ENCODE measurements around the gene GTPBP3.

GTPBP3 gene

DNA sequence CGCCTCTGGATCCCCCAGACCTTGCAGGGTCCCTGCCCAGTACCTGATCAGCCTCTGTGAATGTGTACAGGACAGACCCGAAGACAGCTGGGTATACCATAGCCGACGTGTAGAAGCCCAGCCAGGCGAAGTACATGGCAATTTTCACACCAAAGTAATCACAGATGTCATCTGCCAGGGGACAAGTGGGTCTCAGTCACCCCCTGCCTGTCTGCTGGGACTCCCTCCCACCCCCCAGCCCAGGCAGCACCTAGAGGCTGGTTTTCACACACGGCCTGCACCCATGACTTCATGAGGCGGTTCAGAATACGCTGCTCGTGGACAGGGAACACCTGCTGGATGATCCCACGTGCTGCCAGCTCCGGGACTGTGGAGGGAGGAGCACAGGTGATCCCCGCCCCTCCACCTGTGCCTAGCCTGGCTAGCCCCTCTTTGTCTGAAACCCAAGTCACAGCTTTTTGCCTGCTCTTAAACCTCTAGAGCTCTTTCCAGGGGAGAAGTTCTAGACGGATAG, 6.3 kb upstream of the GTPBP3 start:
- Histone ChIP-seq H3K27me3 (no peaks in the 10 kb centered on the region), H3K27ac (no peak overlapping the region), H3K36me3 (peaks cover 0 to 14% (median 0%) of the 10 kb centered on the region in 3 donors), H3K4me3 (no peak overlapping the region), H3K4me1 (peaks cover 0 to 62% (median 37%) of the 10 kb centered on the region in 4 donors), H3K9me3 (no peaks in the 10 kb centered on the region)
- DNase-seq: no peak
- intact Hi-C loops (cut with DNase I; ENCODE audit: low total_unique reads): no loop called here
- TF ChIP-seq, protein P1, sequence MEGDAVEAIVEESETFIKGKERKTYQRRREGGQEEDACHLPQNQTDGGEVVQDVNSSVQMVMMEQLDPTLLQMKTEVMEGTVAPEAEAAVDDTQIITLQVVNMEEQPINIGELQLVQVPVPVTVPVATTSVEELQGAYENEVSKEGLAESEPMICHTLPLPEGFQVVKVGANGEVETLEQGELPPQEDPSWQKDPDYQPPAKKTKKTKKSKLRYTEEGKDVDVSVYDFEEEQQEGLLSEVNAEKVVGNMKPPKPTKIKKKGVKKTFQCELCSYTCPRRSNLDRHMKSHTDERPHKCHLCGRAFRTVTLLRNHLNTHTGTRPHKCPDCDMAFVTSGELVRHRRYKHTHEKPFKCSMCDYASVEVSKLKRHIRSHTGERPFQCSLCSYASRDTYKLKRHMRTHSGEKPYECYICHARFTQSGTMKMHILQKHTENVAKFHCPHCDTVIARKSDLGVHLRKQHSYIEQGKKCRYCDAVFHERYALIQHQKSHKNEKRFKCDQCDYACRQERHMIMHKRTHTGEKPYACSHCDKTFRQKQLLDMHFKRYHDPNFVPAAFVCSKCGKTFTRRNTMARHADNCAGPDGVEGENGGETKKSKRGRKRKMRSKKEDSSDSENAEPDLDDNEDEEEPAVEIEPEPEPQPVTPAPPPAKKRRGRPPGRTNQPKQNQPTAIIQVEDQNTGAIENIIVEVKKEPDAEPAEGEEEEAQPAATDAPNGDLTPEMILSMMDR (IDR thresholded peaks at IDR 0.05): no peak

DNA sequence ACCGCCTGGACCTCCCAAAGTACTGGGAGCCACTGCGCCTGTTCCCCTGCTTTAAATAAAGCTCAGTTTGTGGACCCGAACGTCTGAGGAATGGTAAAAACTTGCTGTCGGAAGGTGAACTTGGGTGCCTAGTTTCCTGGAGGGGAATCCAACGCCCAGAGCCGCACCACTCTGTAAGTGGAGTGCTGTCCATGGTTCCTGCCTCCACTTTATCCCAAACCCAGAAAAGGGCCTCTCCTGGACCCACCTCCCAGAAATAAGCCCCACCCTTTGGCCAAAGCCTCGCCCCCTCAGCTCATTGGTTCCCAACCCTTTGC, 5.0 kb upstream of the GTPBP3 start:
- Histone ChIP-seq H3K27me3 (no peaks in the 10 kb centered on the region), H3K27ac (no peak overlapping the region), H3K36me3 (peaks cover 0 to 10% (median 0%) of the 10 kb centered on the region in 3 donors), H3K4me1 (peaks cover 0 to 50% (median 26%) of the 10 kb centered on the region in 4 donors), H3K4me3 (no peak overlapping the region), H3K9me3 (no peaks in the 10 kb centered on the region)
- intact Hi-C loops (cut with DNase I; ENCODE audit: low total_unique reads): no loop called here
- TF ChIP-seq, protein P1 (IDR thresholded peaks at IDR 0.05): no peak
- no peak for DNase-seq

DNA sequence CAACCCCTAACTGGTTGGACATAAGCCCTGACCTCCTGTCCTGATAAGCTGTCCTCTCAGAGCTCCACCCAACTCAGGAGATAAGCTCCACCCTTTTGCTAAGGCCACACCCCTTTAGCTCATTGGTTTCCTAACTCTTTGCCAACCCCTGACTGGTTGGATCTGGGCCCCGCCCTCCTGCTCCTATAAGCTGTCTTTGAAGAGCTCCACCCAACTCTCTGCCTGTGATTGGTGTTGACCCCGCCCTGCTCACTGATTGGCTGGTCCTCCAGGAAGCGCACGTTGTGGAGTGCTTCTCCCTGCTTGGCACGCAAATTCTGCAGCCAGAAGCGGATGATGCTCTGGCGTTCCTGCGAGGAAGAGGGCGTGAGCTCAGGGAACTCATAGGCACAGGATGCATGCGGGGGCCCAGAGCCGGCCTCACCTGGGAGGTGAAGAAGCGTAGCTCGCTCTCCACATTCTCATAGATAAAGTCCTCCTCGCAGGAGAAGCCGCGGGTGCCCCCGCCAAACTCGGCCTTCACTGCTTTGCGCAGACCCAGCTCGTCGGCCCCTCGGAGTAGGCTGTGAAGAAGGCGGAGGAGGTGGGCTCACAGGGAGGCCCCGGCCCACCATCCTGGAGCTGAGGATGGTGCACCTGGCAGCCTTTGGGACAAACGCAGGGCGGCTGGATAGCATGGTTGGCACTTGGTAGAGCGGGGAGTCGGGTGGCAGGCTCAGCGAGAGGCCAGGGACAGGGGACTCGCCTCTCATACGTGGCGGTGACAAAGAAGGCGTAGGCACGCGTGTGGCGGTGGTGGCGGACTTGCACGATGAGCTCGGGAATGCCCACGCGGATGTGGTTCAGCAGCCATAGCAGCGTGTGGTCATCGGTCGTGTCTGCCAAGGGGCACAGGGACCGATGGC, 4.4 kb upstream of the GTPBP3 start:
- TF ChIP-seq, protein P1 (IDR thresholded peaks at IDR 0.05): no peak
- H3K4me1 ChIP-seq: peaks cover 0 to 51% (median 28%) of the 10 kb centered on the region in 4 donors
- intact Hi-C loops (cut with DNase I; ENCODE audit: low total_unique reads): no loop called here
- no peak overlapping the region for H3K4me3 ChIP-seq
- no peaks in the 10 kb centered on the region for H3K27me3 ChIP-seq
- no peak overlapping the region for H3K27ac ChIP-seq
- peaks cover 0 to 8% (median 0%) of the 10 kb centered on the region in 3 donors for H3K36me3 ChIP-seq
- no peak for DNase-seq
- H3K9me3 ChIP-seq: no peaks in the 10 kb centered on the region

DNA sequence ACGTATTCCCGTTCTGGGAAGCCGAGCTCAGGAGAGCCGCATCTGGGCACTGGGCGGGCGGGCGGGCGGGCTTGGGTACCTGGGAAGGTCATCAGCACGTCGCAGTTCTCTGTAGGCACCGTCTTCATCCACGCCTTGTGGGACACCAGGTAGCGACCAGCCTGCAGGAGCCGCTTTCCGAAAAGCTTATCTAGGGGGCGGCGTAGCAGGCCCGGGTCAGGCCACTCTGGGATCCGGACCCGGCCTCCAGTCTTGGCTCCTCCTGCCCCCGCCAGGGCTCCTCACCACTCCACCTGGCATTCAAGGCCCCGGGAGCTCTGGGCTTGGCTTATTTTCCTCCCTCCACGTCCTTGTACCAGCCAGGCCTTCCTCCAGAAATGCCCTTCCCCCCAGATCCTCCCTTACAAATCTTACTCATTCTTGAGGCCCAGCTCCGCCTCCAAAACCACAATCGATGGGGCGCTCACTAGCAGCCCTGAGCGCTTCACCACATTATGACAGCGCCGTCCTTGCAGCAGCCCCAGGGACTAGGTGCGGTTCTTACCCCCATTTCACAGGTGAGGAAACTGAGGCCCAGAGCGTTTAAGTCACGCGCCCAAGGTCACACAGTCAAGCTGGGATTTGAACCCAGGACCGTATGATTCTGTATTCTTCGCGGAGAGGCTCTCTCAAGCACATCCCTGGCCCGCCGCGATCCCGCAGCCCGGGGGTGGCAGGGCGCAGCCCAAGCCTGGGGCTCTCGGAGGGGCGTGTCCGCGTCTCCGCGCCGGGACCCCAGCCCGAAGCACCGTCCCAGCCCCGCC, 3.5 kb upstream of the GTPBP3 start:
- TF ChIP-seq, protein P1 (IDR thresholded peaks at IDR 0.05): no peak
- Histone ChIP-seq H3K36me3 (peaks cover 0 to 8% (median 0%) of the 10 kb centered on the region in 3 donors), H3K4me3 (peak overlapping the region; percentile 69 to 87), H3K9me3 (no peaks in the 10 kb centered on the region), H3K27me3 (no peaks in the 10 kb centered on the region), H3K27ac (peak overlapping the region; percentile 68 to 70), H3K4me1 (peaks cover 0 to 53% (median 34%) of the 10 kb centered on the region in 4 donors)
- no peak for DNase-seq
- intact Hi-C loops (cut with DNase I; ENCODE audit: low total_unique reads): no loop called here

DNA sequence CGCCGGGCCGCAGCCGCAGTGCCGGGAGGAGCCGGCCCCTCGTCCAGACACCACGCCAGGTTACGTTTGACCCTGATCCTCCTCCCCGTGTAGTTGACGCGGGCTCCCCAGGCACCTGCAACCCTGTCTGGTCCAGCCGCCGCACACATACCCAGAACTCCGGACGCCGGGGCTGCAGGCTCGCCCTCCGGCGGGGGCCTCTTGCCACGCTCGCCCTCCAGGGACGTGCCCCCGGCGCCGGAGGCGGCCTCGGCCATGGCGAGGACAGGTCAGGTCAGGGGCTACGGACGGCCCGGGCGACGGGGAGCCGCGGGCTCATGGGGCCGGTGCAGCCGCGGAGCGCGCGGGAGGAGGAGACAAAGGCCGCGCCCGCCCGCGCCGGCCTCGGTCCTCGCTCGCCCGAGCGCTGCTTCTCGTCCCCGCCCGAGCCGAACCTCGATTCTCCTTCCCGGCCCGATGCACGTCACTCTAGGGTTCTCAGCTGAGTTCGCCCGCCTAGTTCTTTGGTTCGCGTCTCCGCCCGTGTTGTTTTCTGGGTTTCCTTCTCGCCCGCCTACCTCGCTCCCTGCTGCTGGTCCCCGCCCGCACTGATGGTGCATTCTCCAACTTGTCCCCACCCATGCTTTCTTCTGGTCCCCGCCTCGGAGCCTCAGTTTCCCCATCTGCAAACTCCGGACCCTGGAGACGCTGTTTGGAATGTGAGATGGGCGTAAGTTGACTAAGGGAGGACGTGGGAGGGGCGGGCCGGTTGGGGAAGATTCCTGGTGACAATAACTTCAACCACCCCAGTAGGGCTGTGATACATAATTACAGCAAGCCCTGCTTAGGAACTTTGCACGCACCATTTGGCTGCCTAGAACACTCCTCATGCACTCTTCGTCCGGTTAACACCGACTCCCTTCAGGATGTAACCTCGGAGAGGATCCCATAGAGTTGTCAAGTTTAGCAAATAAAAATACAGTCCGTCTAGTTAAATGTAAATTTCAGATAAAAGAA, 2.6 kb upstream of the GTPBP3 start, which contains the start of gene ANO8:
Gene ANO8 (minus strand): TSS at position 442 of the 996 bp plus-strand sequence. CDS start 185 bp downstream, at position 257.
- TF ChIP-seq, protein P1 (IDR thresholded peaks at IDR 0.05): no peak
- H3K36me3 ChIP-seq: peaks cover 0 to 11% (median 0%) of the 10 kb centered on the region in 3 donors
- intact Hi-C loops (cut with DNase I; ENCODE audit: low total_unique reads): no loop called here
- H3K4me3 ChIP-seq: peak within 1 kb of the TSS; percentile 69 to 87
- no peaks in the 10 kb centered on the region for H3K27me3 ChIP-seq
- H3K4me1 ChIP-seq: peaks cover 0 to 46% (median 33%) of the 10 kb centered on the region in 4 donors
- no peaks in the 10 kb centered on the region for H3K9me3 ChIP-seq
- DNase-seq: peak; percentile 95 to 97
- H3K27ac ChIP-seq: peak within 1 kb of the TSS; percentile 68 to 88

All from tibial artery (tissue), 4 donors.